Testis (tissue), 3 donors: Measurements from ENCODE around the gene FREM1. TPM values are rescaled to one million over a fixed set of nuclear protein-coding genes. Genes with fewer than 3 reads are reported as not detected.

Experiments used
- DNase-seq: peaks from one replicate; pipeline ENCODE4 v3.0.0-alpha.2; 2019
- H3K27ac ChIP-seq, 2 donors: fragments of 200-600 bp; sonication (generic); one replicate each; pipeline ENCODE4 v1.5.1; 2019
- H3K27me3 ChIP-seq: fragments of 200-600 bp; sonication (generic); one replicate; pipeline ENCODE4 v1.5.1; 2019
- H3K36me3 ChIP-seq: fragments of 200-600 bp; sonication (generic); one replicate; pipeline ENCODE4 v1.5.1; 2017; ENCODE audit warnings: low read depth; ENCODE audit errors: missing control alignments
- H3K4me1 ChIP-seq: fragments of 200-600 bp; sonication (generic); one replicate; pipeline ENCODE4 v1.5.1; 2019
- H3K4me3 ChIP-seq, 2 donors: fragments of 200-600 bp; sonication (generic); one replicate each; pipeline ENCODE4 v1.5.1; 2017 to 2019
- H3K9me3 ChIP-seq: fragments of 200-600 bp; sonication (generic); one replicate; pipeline ENCODE4 v1.5.1; 2017
- POLR2A ChIP-seq: fragments of 450-650 bp; IDR thresholded peaks from one replicate; pipeline ENCODE4 v1.6.1; 2017; ENCODE audit warnings: antibody characterized with exemption, mild to moderate bottlenecking, moderate library complexity
- WGBS, 2 donors: methylation state at CpG; one replicate each; pipeline ENCODE4 v1.1.5; 2018; 5-methylcytosine and 5-hydroxymethylcytosine counted together
- intact Hi-C: fragments of 100-400 bp; cut with DNase I; formaldehyde crosslinking; loops from one replicate; pipeline ENCODE4 v1.15.1; 2023; ENCODE audit warnings: low total_unique reads
- polyA plus RNA-seq: library from polyadenylated mRNA; stranded (reverse); fragments of 350-450 nt; fragmentation: Illumina TruSeq; extraction: RNeasy Lipid Tissue Mini Kit (QIAGEN cat#74804); gene quantifications from one replicate; pipeline ENCODE4 v1.2.3, GENCODE V29; 2014; ENCODE audit warnings: low read depth, low replicate concordance; ENCODE audit not compliant: insufficient read depth
- total RNA-seq, 2 donors: library from RNA; depleted of rRNA; stranded (reverse); fragments of >200 nt; gene quantifications; one replicate each; pipeline ENCODE4 v1.2.3, GENCODE V29; 2016
- TF ChIP-seq, protein P1 (sequence below), 3 experiments: fragments of 450-650 bp in 2 of 3; fragments of 200-600 bp in 1 of 3; sonication (generic) in 1 of 3; IDR thresholded peaks; one replicate each; pipeline ENCODE4 v1.5.1; 2016 to 2019; ENCODE audit warnings: antibody characterized with exemption in 3 of 3, mild to moderate bottlenecking in 2 of 3, moderate library complexity in 1 of 3

The FREM1 gene
- total and polyA plus RNA-seq, 3 donors from 2014 or later: 4.6 to 14.6 (median 5.7) TPM

DNA sequence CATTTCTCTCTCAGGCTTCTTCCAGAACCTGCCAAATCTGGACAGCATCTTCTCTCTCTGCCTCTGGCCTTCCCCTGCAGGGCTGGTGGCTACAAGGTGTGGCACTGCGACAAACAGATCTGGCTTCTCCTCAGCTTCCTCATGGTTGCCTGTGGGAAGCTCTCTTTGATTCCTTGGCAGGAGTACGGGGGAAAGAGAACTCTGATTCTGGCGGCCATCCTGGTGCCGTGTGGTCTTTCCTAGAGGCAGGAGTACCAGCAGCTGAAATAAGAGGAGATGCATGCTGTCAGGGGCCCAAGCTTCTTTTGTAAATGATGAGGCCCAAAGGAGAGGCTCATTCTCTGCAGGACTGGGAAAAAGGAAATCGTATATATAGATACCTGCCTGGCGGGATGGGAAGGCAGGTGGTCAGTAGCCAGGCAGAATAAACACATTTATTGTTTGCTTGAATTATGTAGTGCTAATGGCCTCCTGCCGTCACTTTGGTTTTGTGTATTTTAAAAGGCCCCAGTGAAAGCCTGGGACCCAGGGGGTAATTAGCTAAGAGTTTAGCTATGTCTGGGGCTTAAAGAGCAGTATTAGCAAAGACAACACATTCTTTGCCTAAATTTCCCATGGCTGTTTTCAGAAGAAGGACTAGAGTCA is 187.7 kb downstream of the FREM1 start, which contains the start of gene CER1:
Gene CER1, minus strand, starts transcription at position 343 of the 645 bp plus-strand sequence. Its CDS starts 61 bp downstream, at position 282.
- Histone ChIP-seq H3K27ac (no peak within 1 kb of the TSS), H3K4me3 (no peak within 1 kb of the TSS), H3K4me1 (no peaks in the 10 kb centered on the region), H3K9me3 (no peaks in the 10 kb centered on the region), H3K36me3 (no peaks in the 10 kb centered on the region), H3K27me3 (no peaks in the 10 kb centered on the region)
- intact Hi-C loops: no loop called here
- DNase-seq: no peak
- TF ChIP-seq, protein P1, sequence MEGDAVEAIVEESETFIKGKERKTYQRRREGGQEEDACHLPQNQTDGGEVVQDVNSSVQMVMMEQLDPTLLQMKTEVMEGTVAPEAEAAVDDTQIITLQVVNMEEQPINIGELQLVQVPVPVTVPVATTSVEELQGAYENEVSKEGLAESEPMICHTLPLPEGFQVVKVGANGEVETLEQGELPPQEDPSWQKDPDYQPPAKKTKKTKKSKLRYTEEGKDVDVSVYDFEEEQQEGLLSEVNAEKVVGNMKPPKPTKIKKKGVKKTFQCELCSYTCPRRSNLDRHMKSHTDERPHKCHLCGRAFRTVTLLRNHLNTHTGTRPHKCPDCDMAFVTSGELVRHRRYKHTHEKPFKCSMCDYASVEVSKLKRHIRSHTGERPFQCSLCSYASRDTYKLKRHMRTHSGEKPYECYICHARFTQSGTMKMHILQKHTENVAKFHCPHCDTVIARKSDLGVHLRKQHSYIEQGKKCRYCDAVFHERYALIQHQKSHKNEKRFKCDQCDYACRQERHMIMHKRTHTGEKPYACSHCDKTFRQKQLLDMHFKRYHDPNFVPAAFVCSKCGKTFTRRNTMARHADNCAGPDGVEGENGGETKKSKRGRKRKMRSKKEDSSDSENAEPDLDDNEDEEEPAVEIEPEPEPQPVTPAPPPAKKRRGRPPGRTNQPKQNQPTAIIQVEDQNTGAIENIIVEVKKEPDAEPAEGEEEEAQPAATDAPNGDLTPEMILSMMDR (IDR thresholded peaks at IDR 0.05): no peak
- no peak for TF ChIP-seq POLR2A
- WGBS, 2 donors: 69 to 71% methylated on average over 7 of the region's 7 CpGs

- Histone ChIP-seq H3K4me1 (no peaks in the 10 kb centered on the region), H3K4me3 (no peak overlapping the region), H3K9me3 (no peaks in the 10 kb centered on the region), H3K27me3 (no peaks in the 10 kb centered on the region), H3K36me3 (no peaks in the 10 kb centered on the region), H3K27ac (no peak overlapping the region)
- DNase-seq: no peak
- intact Hi-C loops: no loop called here
- TF ChIP-seq POLR2A: no peak
- TF ChIP-seq, protein P1 (IDR thresholded peaks at IDR 0.05): no peak
- 75 to 78% methylated on average over 8 of the region's 8 CpGs for WGBS, 2 donors
Observed at GRCh38 chr9:14719231-14719923, 190.9 kb downstream of the FREM1 start.

- Histone ChIP-seq H3K27ac (no peak overlapping the region), H3K27me3 (no peaks in the 10 kb centered on the region), H3K4me3 (no peak overlapping the region), H3K36me3 (no peaks in the 10 kb centered on the region), H3K9me3 (no peaks in the 10 kb centered on the region), H3K4me1 (no peaks in the 10 kb centered on the region)
- TF ChIP-seq POLR2A: no peak
- TF ChIP-seq, protein P1 (IDR thresholded peaks at IDR 0.05): no peak
- intact Hi-C loops: no loop called here
- DNase-seq: no peak
- 66 to 71% methylated on average over 4 of the region's 4 CpGs for WGBS, 2 donors
Observed at GRCh38 chr9:14715102-14715501, 195.1 kb downstream of the FREM1 start.

- Histone ChIP-seq H3K27ac (no peak overlapping the region), H3K9me3 (no peaks in the 10 kb centered on the region), H3K4me1 (no peaks in the 10 kb centered on the region), H3K4me3 (no peak overlapping the region), H3K36me3 (no peaks in the 10 kb centered on the region), H3K27me3 (no peaks in the 10 kb centered on the region)
- TF ChIP-seq, protein P1 (IDR thresholded peaks at IDR 0.05): no peak
- no peak for TF ChIP-seq POLR2A
- 86 to 87% methylated on average over 3 of the region's 3 CpGs for WGBS, 2 donors
- no peak for DNase-seq
- intact Hi-C loops: no loop called here
Observed at GRCh38 chr9:14713187-14713767, 197.0 kb downstream of the FREM1 start.
